ENCODE results near the gene PELI3. TPM values are rescaled to one million over a fixed set of nuclear protein-coding genes. Genes with fewer than 3 reads are reported as not detected.

The PELI3 gene
- total RNA-seq, 2 donors from 2014 or later: 12.7 to 20.7 TPM

DNA sequence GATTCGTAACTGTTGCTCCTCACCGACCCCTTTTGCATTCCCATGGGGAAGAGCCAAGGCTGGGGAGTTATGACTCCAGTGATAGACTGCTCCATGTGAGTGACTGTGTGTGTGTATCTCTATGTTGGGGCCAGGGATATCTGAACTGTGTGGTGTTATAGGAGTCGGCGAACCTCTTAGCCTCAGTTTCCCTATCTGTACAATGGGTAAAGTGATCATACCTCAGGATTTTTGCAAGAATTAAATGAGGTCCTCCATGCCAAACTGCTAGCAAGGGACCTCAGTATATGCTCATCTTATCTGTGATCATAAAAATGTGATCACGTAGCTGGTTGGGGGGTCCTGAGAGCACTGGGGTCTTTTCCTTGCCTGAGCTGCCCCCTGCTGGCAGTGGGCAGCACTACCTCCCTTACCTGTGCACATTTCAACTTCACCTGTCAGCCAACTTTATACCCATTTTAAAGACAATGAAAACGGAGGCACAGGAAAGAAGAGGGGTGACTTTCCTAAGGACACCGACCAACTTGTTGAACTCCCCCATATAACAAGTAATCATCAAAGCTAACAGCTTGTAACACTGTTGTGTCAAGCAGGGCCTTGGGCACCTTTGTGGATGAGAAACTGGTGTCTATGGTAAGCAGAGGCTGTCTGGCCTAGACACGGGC, 12.2 kb downstream of the PELI3 start:
- peak overlapping the region; percentile 77 to 88 for H3K27ac ChIP-seq
- H3K4me1 ChIP-seq: peaks cover 0 to 18% of the 10 kb centered on the region in 2 donors
- no peak for DNase-seq (ENCODE audit: low spot score)
- H3K4me3 ChIP-seq: peak overlapping the region; percentile 59 to 70
- no peaks in the 10 kb centered on the region for H3K27me3 ChIP-seq
- peaks cover 14% of the 10 kb centered on the region for H3K36me3 ChIP-seq
- no peaks in the 10 kb centered on the region for H3K9me3 ChIP-seq
- TF ChIP-seq CTCF (IDR thresholded peaks at IDR 0.05): peak; percentile 68 to 73

DNA sequence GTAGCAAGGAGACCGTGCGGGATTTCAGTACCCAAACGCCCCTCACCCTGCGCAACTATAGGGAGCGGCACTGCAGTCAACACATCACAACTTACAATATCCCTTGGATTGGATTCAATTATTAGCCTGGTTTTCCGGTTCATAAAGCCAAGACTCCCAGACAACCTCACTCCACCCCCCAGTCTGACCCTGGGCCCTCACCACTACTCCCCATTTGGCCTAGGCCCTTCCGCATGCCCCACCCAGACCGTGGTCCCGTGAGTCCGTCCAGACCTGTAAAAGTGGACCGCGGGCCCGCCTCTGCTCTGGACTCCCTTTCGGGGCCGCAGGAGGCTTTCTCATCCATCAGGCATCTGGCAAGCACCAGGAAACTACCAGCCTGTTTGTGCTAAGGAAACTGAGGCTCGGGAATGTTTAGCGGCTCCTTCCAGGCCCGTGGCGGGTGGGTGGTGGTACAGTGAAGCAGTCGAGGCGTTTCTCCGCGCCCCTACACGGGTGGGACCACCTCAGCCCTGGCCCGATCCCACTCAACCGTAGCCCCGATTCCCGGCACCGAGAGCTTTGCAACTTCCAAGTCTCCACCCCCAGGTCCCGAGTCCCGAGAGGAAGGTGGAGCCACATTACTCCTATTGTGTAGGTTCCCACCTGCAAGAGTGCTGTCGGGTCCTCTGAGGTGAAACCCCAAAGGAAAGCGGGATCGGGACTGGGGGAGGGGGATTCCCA, 12.8 kb downstream of the PELI3 start:
- Histone ChIP-seq H3K36me3 (peaks cover 8% of the 10 kb centered on the region), H3K27me3 (no peaks in the 10 kb centered on the region), H3K27ac (peak overlapping the region; percentile 77 to 88), H3K4me1 (peaks cover 0 to 18% of the 10 kb centered on the region in 2 donors), H3K4me3 (peak overlapping the region; percentile 59 to 70), H3K9me3 (no peaks in the 10 kb centered on the region)
- no peak for TF ChIP-seq CTCF (IDR thresholded peaks at IDR 0.05)
- peak; percentile 62 for DNase-seq (ENCODE audit: low spot score)

GRCh38 chr11:66480117-66480938, 13.6 kb downstream of the PELI3 start, which contains the start of gene DPP3:
TSS of gene DPP3 (plus strand) at chr11:66480434. CDS start at chr11:66482201, 1,767 bp downstream.
- Histone ChIP-seq H3K36me3 (peaks cover 6% of the 10 kb centered on the region), H3K9me3 (no peaks in the 10 kb centered on the region)

DNA sequence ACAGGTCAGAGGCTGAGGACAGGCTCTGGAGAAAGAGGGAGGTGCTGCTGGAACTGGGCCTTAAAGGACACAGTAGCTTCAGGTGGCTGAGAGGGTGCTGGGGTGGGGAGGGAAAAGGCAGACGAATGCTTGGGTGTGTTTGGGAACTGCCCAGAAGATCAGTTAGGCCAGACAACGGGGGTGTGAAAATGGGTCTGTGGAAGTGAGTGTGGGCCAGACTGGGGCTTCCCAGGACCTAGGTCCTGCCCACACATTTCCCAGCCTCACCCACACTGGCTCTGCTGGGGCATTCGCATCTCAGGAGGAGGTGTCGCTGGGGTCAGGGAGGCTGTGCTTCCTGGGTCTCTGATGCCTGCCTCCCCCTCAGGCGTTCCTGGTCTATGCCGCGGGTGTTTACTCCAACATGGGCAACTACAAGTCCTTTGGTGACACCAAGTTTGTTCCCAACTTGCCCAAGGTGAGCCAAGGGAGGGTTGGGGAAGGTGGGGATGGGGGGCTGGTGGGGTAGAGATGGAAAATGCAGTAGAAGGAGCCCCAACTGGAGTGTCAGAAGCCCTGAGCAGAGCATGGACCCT, 18.2 kb downstream of the PELI3 start:
- TF ChIP-seq CTCF (IDR thresholded peaks at IDR 0.05): no peak
- H3K27ac ChIP-seq: no peak overlapping the region
- H3K36me3 ChIP-seq: no peaks in the 10 kb centered on the region

More at GRCh38 chr11:66480117-66480938, 13.6 kb downstream of the PELI3 start, which contains the start of gene DPP3:
- H3K27ac ChIP-seq: peak within 1 kb of the TSS; percentile 77 to 88
- H3K4me3 ChIP-seq: peak within 1 kb of the TSS; percentile 59 to 70
- H3K27me3 ChIP-seq: no peaks in the 10 kb centered on the region
- TF ChIP-seq CTCF (IDR thresholded peaks at IDR 0.05): peak in 1 of 2 donors; percentile 15
- peaks cover 0 to 18% of the 10 kb centered on the region in 2 donors for H3K4me1 ChIP-seq
- DNase-seq (ENCODE audit: low spot score): peak; percentile 97

DNA sequence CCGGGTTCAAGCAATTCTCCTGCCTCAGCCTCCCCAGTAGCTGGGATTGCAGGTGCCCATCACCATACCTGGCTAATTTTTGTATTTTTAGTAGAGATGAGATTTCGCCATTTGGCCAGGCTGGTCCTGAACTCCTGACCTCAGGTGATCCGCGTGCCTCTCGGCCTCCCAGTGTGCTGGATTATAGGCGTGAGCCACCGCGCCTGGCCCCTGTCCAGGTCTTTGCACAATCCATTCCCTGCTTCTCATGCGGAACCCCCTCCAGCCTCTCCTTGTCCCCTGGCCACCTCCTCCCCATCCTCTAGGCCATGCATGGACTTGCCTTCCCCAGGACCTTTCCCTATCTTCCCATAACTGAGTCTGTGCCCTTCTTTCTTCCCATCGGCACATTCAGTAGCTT, 22.3 kb downstream of the PELI3 start:
- H3K27ac ChIP-seq: no peak overlapping the region
- no peaks in the 10 kb centered on the region for H3K9me3 ChIP-seq
- no peak for DNase-seq (ENCODE audit: low spot score)
- TF ChIP-seq CTCF (IDR thresholded peaks at IDR 0.05): no peak
- no peak overlapping the region for H3K4me3 ChIP-seq
- peaks cover 6% of the 10 kb centered on the region for H3K36me3 ChIP-seq
- H3K4me1 ChIP-seq: no peaks in the 10 kb centered on the region
- no peaks in the 10 kb centered on the region for H3K27me3 ChIP-seq

More for the DNA sequence above, 18.2 kb downstream of the PELI3 start:
- no peaks in the 10 kb centered on the region for H3K9me3 ChIP-seq
- DNase-seq (ENCODE audit: low spot score): no peak
- H3K4me3 ChIP-seq: no peak overlapping the region
- H3K27me3 ChIP-seq: no peaks in the 10 kb centered on the region
- H3K4me1 ChIP-seq: peaks cover 0 to 9% of the 10 kb centered on the region in 2 donors
